Measurements from ENCODE around the gene TSPOAP1.

DNA sequence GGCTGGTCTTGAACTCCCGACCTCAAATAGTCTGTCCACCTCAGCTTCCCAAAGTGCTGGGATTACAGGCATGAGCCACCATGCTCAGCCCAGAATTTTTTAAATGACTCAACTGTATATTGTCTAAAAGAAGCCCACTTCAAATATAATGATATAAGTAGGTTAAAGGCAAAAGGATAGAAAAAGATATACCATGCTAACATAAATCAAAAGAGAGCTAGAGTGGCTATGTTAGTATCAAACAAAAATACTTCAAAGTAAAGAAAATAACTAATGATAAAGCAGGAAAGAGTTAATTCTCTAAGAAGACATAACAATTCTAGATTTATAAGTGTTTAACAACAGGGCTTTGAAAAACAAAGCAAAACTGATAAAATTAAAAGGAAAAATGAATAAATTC, 34.6 kb downstream of the TSPOAP1 start:
- TF ChIP-seq, protein P1, sequence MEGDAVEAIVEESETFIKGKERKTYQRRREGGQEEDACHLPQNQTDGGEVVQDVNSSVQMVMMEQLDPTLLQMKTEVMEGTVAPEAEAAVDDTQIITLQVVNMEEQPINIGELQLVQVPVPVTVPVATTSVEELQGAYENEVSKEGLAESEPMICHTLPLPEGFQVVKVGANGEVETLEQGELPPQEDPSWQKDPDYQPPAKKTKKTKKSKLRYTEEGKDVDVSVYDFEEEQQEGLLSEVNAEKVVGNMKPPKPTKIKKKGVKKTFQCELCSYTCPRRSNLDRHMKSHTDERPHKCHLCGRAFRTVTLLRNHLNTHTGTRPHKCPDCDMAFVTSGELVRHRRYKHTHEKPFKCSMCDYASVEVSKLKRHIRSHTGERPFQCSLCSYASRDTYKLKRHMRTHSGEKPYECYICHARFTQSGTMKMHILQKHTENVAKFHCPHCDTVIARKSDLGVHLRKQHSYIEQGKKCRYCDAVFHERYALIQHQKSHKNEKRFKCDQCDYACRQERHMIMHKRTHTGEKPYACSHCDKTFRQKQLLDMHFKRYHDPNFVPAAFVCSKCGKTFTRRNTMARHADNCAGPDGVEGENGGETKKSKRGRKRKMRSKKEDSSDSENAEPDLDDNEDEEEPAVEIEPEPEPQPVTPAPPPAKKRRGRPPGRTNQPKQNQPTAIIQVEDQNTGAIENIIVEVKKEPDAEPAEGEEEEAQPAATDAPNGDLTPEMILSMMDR (IDR thresholded peaks at IDR 0.05), result no peak
- no peak for TF ChIP-seq TEAD4 (CRISPR knock-in tag; IDR thresholded peaks at IDR 0.05)

Measured in WTC11 (cell line).